Measurements from ENCODE around the gene EPS8L3.

- TF ChIP-seq, protein P1, sequence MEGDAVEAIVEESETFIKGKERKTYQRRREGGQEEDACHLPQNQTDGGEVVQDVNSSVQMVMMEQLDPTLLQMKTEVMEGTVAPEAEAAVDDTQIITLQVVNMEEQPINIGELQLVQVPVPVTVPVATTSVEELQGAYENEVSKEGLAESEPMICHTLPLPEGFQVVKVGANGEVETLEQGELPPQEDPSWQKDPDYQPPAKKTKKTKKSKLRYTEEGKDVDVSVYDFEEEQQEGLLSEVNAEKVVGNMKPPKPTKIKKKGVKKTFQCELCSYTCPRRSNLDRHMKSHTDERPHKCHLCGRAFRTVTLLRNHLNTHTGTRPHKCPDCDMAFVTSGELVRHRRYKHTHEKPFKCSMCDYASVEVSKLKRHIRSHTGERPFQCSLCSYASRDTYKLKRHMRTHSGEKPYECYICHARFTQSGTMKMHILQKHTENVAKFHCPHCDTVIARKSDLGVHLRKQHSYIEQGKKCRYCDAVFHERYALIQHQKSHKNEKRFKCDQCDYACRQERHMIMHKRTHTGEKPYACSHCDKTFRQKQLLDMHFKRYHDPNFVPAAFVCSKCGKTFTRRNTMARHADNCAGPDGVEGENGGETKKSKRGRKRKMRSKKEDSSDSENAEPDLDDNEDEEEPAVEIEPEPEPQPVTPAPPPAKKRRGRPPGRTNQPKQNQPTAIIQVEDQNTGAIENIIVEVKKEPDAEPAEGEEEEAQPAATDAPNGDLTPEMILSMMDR (IDR thresholded peaks at IDR 0.05) = no peak
- TF ChIP-seq EP300 (IDR thresholded peaks at IDR 0.05) = no peak
- TF ChIP-seq POLR2A (IDR thresholded peaks at IDR 0.05) = no peak
Measured at GRCh38 chr1:109756848-109757521, 6.7 kb downstream of the EPS8L3 start.

All from suprapubic skin (tissue), 3 donors.